Kidney (tissue), 14 donors: Measurements from ENCODE around the gene TRAF4. TPM values are rescaled to one million over a fixed set of nuclear protein-coding genes. Genes with fewer than 3 reads are reported as not detected.

Source experiments
- DNase-seq, 5 donors: peaks; one replicate each; pipeline ENCODE4 v3.0.0-alpha.2; 2013 to 2020
- FAIRE-seq: peaks from 2 replicates; lab custom pipeline; 2012; peaks lifted over from hg19 to GRCh38; lab: Jason Lieb, UNC
- H3K27ac ChIP-seq, 2 donors: one replicate each; pipeline ENCODE4 v1.7.0; 2013; ENCODE audit warnings: low read depth in 2 of 2, low read length in 2 of 2, inconsistent platforms in 1 of 2
- H3K27me3 ChIP-seq: one replicate; pipeline ENCODE4 v1.7.1; 2013; ENCODE audit warnings: low read length, inconsistent platforms; ENCODE audit not compliant: control insufficient read depth, insufficient read depth
- H3K36me3 ChIP-seq, 3 donors: one replicate each; pipeline versions ENCODE4 v1.7.0 to v1.7.1; 2013; ENCODE audit warnings: low read length in 3 of 3, control low read depth in 1 of 3, inconsistent platforms in 1 of 3; ENCODE audit not compliant: insufficient read depth in 3 of 3, control insufficient read depth in 2 of 3
- H3K4me1 ChIP-seq, 3 donors: one replicate each; pipeline versions ENCODE4 v1.7.0 to v1.7.1; 2013; ENCODE audit warnings: low read length in 3 of 3, inconsistent platforms in 1 of 3, low read depth in 1 of 3; ENCODE audit not compliant: control insufficient read depth in 2 of 3, insufficient read depth in 2 of 3
- H3K4me3 ChIP-seq, 3 donors: one replicate each; pipeline versions ENCODE4 v1.7.0 to v1.8.1; 2013; ENCODE audit warnings: low read length in 3 of 3, control low read depth in 1 of 3, inconsistent platforms in 1 of 3
- H3K9ac ChIP-seq, 3 donors: one replicate each; pipeline versions ENCODE4 v1.7.0 to v1.7.1; 2013; ENCODE audit warnings: low read length in 3 of 3, control low read depth in 1 of 3, inconsistent platforms in 1 of 3
- H3K9me3 ChIP-seq, 3 donors: one replicate each; pipeline versions ENCODE4 v1.7.0 to v1.7.1; 2013; ENCODE audit warnings: low read length in 3 of 3, control low read depth in 1 of 3, inconsistent platforms in 1 of 3; ENCODE audit not compliant: control insufficient read depth in 2 of 3, insufficient read depth in 1 of 3
- CTCF ChIP-seq: IDR thresholded peaks from 3 replicates; pipeline ENCODE4 v1.5.1; 2012; ENCODE audit warnings: mild to moderate bottlenecking, moderate library complexity, borderline replicate concordance; ENCODE audit not compliant: insufficient read depth; ENCODE audit errors: extremely low read depth
- intact Hi-C: fragments of 100-400 bp; cut with DNase I; formaldehyde crosslinking; loops from one replicate; pipeline ENCODE4 v1.11.1; 2022
- polyA plus RNA-seq: library from polyadenylated mRNA; stranded (reverse); fragments of 350-450 nt; fragmentation: Illumina TruSeq; extraction: RNeasy Lipid Tissue Mini Kit (QIAGEN cat#74804); gene quantifications from one replicate; pipeline ENCODE4 v1.2.3, GENCODE V29; 2014; ENCODE audit warnings: low read depth, low replicate concordance; ENCODE audit not compliant: insufficient read depth
- total RNA-seq: library from RNA; stranded (reverse); fragmentation: NEBNext Ultra II Directional; extraction: Animal tissue kit (Norgen Biotek cat#: 25700); gene quantifications from one replicate; pipeline ENCODE4 v1.2.1, GENCODE V29; 2021
- donor health status: control.
- donor health status: control.
- donor health status: control.
- donor health status: control.
- donor health status: control.
- donor health status: DM: yes; HTN: yes; CAD: no.
- donor health status: Normal renal cell carcinoma (clear cell type).

The TRAF4 gene
- total and polyA plus RNA-seq, 2 donors from 2014 or later: 53.4 to 118 TPM

GRCh38 chr17:28763137-28763799, 19.5 kb downstream of the TRAF4 start:
- no peak overlapping the region for H3K27ac ChIP-seq
- TF ChIP-seq CTCF: no peak
- H3K36me3 ChIP-seq: peaks cover 0 to 17% (median 8%) of the 10 kb centered on the region in 3 donors
- no peaks in the 10 kb centered on the region for H3K27me3 ChIP-seq
- FAIRE-seq (no peak), DNase-seq (no peak)
- peaks cover 0 to 5% (median 0%) of the 10 kb centered on the region in 3 donors for H3K4me1 ChIP-seq
- no peaks in the 10 kb centered on the region for H3K9me3 ChIP-seq
- intact Hi-C loops: loop anchor here (5.0 kb wide), 1 partner anchor 154 kb away; no protein-coding TSS in a partner anchor
- no peak overlapping the region for H3K4me3 ChIP-seq
- no peak overlapping the region for H3K9ac ChIP-seq

GRCh38 chr17:28763804-28764266, 20.0 kb downstream of the TRAF4 start:
- peaks cover 0 to 15% (median 3%) of the 10 kb centered on the region in 3 donors for H3K36me3 ChIP-seq
- intact Hi-C loops: loop anchor here (5.0 kb wide), 1 partner anchor 153 kb away; no protein-coding TSS in a partner anchor
- no peaks in the 10 kb centered on the region for H3K9me3 ChIP-seq
- H3K27ac ChIP-seq: no peak overlapping the region
- H3K9ac ChIP-seq: no peak overlapping the region
- no peak overlapping the region for H3K4me3 ChIP-seq
- FAIRE-seq: peak; percentile 25
- TF ChIP-seq CTCF: peak; percentile 83
- H3K27me3 ChIP-seq: no peaks in the 10 kb centered on the region
- DNase-seq: peak in 3 of 5 donors; percentile 74 to 82 (median 77)
- H3K4me1 ChIP-seq: peaks cover 0 to 5% (median 0%) of the 10 kb centered on the region in 3 donors

GRCh38 chr17:28765038-28765437, 21.2 kb downstream of the TRAF4 start:
- intact Hi-C loops: no loop called here
- no peak for TF ChIP-seq CTCF
- Histone ChIP-seq H3K36me3 (peaks cover 0 to 9% (median 0%) of the 10 kb centered on the region in 3 donors), H3K4me3 (no peak overlapping the region), H3K9me3 (no peaks in the 10 kb centered on the region), H3K4me1 (peaks cover 0 to 5% (median 0%) of the 10 kb centered on the region in 3 donors), H3K9ac (no peak overlapping the region), H3K27me3 (no peaks in the 10 kb centered on the region), H3K27ac (no peak overlapping the region)
- no peak for DNase-seq
- no peak for FAIRE-seq
